A549 treated with CpdA at 1 μM for 4 hours (cell line): ENCODE results near the gene RPS3A. TPM values are rescaled to one million over a fixed set of nuclear protein-coding genes. Genes with fewer than 3 reads are reported as not detected.

ENCODE experiments used
- total RNA-seq: library from RNA; stranded (reverse); fragments of 200-300 nt; extraction: Qiagen RNA extraction; gene quantifications from 5 replicates; pipeline ENCODE4 v1.2.3, GENCODE V29; 2022; ENCODE audit warnings: low read depth

Gene RPS3A
- 1,705 to 1,885 TPM (median 1,727 TPM) in 5 replicates for total RNA-seq

DNA sequence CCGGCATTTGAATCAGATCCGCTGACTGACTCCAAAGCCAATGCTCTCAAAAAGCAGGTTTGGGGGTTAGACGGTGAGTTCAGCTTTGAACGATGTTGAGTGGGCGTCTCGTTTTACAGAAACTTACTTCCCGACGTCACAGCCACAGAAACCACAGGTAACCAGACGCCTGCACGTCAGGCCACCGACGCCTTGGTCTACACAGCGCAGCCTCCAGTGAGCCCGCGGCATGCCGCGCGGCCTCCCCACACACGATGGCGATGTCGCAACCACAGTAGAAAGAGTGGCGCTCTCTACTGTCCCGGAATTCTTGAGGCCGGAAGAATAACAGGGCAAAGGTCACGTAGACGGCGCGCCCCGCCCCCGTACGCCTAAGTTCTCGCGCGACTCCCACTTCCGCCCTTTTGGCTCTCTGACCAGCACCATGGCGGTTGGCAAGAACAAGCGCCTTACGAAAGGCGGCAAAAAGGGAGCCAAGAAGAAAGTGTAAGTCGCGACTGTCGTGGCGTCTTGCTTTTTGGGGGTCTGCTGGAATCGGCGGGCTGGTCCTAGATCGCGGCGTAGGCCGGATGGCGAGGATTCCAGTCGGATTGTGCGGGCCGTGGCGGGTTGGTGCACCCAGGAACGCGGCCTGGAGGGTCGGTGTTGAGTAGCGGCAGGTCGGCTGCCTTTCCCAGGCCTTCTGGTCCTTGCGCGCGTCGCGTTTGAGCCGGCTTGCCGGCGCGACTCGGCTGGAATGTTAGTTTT is at the start of gene RPS3A:
Gene RPS3A (plus strand): TSS at position 400 of the 747 bp plus-strand sequence. CDS start 25 bp downstream, at position 425.

Other genes starting within 250 kb of the RPS3A start
- gene LRBA, start 84.3 kb upstream of the RPS3A start, total RNA-seq = 6.1 to 9.7 TPM (median 7.5 TPM) in 5 replicates
- gene PRSS48, start 177.5 kb downstream of the RPS3A start, total RNA-seq = not detected in 5 replicates
- gene SH3D19, start 226.0 kb downstream of the RPS3A start, total RNA-seq = 26.7 to 31.5 TPM (median 28.6 TPM) in 5 replicates